RCC 7860 (cell line): ENCODE results near the gene DCHS2.

Experiments used
- DNase-seq: peaks from one replicate; pipeline ENCODE4 v3.0.0-alpha.2; 2015; ENCODE audit warnings: low spot score
- FAIRE-seq: peaks from 2 replicates; lab custom pipeline; 2012; peaks lifted over from hg19 to GRCh38; lab: Jason Lieb, UNC

The DCHS2 gene

DNA sequence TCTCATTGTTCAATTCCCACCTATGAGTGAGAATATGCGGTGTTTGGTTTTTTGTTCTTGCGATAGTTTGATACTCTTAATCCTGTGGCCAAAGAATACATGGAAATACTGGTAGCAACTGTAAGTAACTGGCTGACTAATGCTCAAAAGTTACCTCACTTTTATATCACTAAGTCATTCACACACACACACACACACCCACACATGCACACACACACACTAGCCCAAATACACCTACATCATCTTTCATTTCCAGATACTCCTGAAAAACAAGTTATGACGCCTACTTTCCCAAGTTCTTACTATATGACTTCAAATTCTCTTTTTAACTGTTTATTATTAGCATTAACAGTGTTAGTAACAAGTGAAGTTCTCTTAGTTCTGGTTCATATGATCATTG is 101.3 kb downstream of the DCHS2 start:
- DNase-seq (no peak), FAIRE-seq (no peak)

- DNase-seq (no peak), FAIRE-seq (no peak)
Observed at GRCh38 chr4:154389148-154389547, 102.5 kb downstream of the DCHS2 start.

DNA sequence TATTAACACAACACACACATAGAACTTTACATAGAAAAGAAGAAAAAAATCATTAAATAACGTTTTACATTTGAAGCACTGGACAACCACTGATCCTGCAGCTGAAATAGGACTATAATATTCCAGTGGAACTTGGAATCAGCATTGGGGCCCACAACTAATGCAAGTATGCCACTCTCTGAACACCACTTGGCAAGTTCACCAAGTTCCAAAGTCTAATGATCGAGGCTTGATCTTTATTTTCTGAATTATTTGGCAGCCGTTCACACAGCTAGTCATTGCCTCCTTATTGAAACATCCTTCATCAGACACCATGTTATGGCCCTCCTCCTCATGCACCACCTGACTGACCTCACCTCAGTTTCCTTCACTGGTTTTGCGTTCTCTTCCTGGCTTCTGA is 107.6 kb downstream of the DCHS2 start:
- DNase-seq (no peak), FAIRE-seq (no peak)

DNA sequence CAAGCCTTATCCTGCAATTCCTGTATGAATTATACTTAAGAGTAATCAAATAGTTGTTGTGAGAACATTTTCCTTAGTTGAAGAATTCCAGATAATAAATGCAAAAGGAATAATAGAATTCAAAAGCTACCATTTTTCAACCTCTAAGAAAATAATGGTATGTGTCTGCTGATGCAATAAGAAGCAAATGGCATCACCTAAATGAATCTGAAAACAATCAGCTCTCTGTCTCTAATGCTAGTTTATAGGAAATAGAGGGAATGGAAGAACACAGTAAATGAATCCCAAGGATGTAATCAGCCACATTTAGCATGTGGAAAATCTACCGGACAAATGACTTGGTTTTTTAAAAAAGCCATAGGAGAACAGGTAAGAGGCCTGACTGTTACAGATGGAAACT is 115.1 kb downstream of the DCHS2 start:
- DNase-seq (no peak), FAIRE-seq (no peak)

DNA sequence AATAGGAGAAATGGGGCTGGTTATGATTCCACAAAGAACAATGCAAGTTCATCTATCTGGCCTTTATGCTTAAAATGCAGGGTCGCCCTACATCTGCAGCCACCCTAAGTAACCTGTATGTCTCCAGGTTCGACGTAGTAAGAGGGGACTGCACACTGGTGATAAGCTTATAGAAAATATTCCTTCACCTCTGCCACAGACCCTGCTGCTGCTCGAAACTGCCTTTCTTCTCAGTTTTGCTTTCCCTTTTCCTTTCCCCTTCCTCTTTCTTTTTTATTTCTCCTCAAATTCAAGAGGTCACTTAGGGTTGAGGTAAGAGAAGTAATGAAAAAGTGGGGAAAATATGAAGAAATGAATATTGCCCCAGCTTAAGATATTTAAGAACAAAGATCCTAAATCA is 123.5 kb downstream of the DCHS2 start:
- FAIRE-seq: no peak
- no peak for DNase-seq

DNA sequence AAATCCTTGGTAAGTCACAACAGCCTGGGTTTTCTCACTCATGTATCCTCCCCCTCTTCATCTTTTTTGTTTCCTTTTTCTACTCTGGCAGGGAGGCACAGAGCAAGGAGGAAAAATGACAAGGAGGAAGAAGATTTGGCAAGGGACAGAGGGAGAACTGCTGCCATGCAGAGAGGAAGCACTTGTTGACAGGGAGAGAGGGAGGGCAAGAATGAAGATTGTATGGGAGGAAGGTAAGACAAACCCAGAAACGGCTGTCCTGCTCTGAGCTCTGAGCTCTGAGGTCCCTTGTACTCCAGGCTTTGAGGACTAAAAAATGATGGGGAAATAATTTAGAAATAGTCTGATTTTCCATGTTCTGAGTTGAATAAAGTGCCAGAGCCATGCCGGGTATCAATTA is 123.9 kb downstream of the DCHS2 start:
- FAIRE-seq (no peak), DNase-seq (no peak)

GRCh38 chr4:154366956-154367355 is 124.6 kb downstream of the DCHS2 start:
- no peak for FAIRE-seq

GRCh38 chr4:154364066-154364845 is 127.3 kb downstream of the DCHS2 start:
- DNase-seq (no peak), FAIRE-seq (no peak)

More at GRCh38 chr4:154366956-154367355, 124.6 kb downstream of the DCHS2 start:
- DNase-seq: no peak

- DNase-seq (no peak), FAIRE-seq (no peak)
Observed at GRCh38 chr4:154361450-154361849, 130.1 kb downstream of the DCHS2 start.

GRCh38 chr4:154360491-154360890 is 131.1 kb downstream of the DCHS2 start:
- no peak for DNase-seq
- FAIRE-seq: no peak

DNA sequence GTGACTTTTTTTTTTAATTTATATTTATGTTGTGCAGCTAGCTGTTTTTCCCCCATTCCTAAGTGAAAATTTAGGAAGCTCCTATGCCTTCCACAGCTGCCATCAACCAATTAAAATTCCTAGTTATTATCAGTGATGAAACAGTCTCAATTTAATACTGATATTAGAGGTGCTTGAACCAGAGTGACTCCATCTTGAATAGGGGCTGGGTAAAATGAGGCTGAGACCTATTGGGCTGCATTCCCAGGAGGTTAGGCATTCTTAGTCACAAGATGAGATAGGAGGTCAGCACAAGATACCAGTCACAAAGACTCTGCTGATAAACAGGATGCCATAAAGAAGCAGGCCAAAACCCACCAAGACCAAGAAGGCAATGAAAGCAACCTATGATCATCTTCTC is 136.7 kb downstream of the DCHS2 start:
- no peak for FAIRE-seq
- no peak for DNase-seq

DNA sequence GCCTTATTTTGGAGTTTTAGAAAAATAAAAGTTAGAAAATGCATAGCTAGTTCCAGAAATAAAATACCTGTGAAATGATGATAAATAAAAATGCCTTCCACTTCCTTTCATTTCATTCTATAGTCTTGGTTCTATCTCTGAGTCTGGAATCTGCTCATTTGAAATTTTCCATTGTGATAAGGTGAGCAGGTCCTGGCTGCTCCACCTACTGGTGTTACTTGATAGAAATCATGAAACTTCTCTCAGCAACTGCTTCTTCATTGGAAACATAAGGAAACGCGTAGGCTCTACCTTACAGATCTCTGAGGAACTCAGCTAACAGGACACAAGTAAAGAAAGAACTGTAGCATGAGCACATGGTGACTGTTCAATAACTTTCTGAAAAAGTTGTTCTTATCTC is 141.8 kb downstream of the DCHS2 start:
- no peak for FAIRE-seq
- no peak for DNase-seq

GRCh38 chr4:154348657-154349056 is 142.9 kb downstream of the DCHS2 start:
- no peak for DNase-seq
- FAIRE-seq: no peak

GRCh38 chr4:154345359-154345758 is 146.2 kb downstream of the DCHS2 start:
- FAIRE-seq (no peak), DNase-seq (no peak)

DNA sequence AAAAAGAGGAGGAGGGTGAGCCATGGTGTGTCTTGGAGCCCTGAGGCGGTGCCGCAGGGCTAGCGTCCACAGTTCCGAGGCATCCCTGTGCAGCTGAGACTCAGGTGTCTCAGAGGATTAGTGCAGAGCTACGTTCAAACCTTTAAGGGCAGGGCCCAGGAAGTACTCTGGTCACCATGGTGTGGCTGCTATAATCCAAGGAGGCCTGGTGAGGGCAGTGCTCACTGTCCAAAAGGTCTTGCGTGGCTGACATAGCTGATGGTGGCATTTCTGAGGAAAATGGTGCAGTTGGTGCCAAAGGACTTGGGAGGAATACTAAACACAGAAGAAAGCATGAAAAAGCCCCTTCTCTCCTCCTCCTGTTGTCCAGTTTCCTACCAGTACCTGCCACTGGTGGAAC is 146.9 kb downstream of the DCHS2 start:
- DNase-seq (no peak), FAIRE-seq (no peak)

DNA sequence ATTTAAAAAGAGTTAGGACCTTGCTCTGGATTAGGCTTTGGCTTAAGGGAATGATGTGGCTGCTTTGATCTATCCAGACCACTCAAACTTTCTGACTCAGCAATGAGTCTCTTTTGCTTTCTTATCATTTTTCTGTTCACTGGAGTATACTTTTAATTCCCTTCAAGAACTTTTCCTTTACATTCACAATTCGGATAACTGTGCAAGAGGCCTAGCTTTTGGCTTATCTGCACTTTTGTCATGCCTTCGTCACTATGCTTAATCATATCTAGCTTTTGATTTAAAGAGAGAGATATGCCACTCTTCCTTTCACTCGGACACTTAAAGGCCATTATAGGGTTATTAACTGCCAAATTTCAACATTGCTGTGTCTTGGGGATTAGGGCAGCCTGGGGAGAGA is 147.9 kb downstream of the DCHS2 start:
- FAIRE-seq (no peak), DNase-seq (no peak)

- no peak for DNase-seq
- FAIRE-seq: no peak
Observed at GRCh38 chr4:154341448-154341847, 150.2 kb downstream of the DCHS2 start.

GRCh38 chr4:154335588-154335987 is 156.0 kb downstream of the DCHS2 start:
- no peak for FAIRE-seq
- DNase-seq: no peak

GRCh38 chr4:154332681-154333421 is 158.7 kb downstream of the DCHS2 start:
- DNase-seq: no peak
- no peak for FAIRE-seq

- no peak for DNase-seq
- FAIRE-seq: no peak
Observed at GRCh38 chr4:154329939-154330338, 161.7 kb downstream of the DCHS2 start.

- FAIRE-seq (no peak), DNase-seq (no peak)
Observed at GRCh38 chr4:154329268-154329868, 162.2 kb downstream of the DCHS2 start.

DNA sequence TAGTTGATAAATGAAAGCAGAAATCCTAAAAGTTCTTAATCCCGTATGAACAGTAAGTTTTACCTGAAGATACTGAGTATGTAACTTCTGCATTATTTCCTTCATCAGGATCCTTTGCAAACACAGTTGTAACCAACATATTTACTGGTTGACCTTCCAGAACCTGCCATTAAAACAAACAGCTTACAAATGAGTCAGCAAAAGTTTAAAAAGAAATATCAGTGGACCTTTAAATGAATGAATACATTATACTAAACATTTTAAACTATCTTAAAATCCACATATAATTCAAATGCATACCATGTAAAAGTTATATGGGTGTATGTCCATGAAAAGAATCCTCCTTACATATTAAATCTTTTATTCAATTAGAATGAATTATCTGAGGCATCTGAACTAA is 163.6 kb downstream of the DCHS2 start:
- FAIRE-seq (no peak), DNase-seq (no peak)
